GM12873 (cell line): ENCODE measurements around the gene ALDOB.
"Not testable (repeated sequence)": the region's sequence is repeated elsewhere in the genome, so short reads cannot be mapped to it uniquely, and the experiment has no call there.

ENCODE experiments used
- CTCF ChIP-seq: IDR thresholded peaks from 2 replicates; pipeline ENCODE4 v1.5.1; 2012; ENCODE audit warnings: low read depth, mild to moderate bottlenecking, moderate library complexity, low read length, control low read depth; ENCODE audit not compliant: insufficient read depth; ENCODE audit errors: missing control alignments

Gene ALDOB

DNA sequence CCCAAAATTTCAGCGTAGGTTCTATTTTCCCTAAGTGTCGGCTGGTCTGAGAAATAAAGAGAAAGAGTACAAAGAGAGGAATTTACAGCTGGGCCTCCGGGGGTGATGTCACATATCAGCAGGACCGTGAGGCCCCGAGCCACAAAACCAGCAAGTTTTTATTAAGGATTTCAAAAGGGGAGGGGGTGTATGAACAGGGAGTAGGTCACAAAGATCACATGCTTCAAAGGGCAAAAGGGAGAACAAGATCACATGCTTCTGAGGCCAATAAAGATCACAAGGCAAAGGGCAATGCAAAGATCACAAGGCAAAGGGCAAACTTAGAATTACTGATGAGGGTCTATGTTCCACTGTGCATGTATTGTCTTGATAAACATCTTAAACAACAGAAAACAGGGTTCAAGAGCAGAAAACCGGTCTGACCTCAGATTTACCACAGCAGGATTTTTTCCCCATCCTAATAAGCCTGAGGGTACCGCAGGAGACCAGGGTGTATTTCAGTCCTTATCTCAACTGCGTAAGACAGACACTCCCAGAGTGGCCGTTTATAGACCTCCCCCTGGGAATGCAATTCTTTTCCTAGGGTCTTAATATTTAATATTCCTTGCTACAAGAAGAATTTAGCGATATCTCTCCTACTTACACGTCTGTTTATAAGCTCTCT lies 50.6 kb downstream of the ALDOB start, which contains the start of gene BAAT:
BAAT (minus strand) TSS at position 134 of the 664 bp plus-strand sequence. CDS start 13,602 bp downstream, outside the sequence.
- TF ChIP-seq CTCF, result not testable (repeated sequence)

DNA sequence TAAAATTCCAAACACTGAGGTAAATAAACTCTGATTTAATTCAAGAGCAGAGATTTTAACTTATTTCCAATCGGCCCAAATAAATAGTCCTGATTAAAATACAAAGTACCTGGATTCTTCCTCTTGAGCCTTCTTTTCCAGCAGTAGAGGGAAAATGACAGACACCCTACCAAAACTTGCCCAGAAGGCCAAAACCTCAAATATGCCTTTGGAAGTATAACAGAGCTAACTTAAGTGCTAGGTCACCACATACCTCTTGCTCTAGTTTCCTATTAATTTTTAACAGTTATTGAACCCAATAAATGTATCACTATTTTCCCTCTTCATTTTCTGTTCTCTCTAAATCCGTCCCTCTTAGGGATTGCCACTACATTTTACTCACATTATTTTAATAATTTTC lies 52.2 kb downstream of the ALDOB start:
- TF ChIP-seq CTCF, result no peak

GRCh38 chr9:101381833-101382342 lies 53.7 kb downstream of the ALDOB start:
- no peak for TF ChIP-seq CTCF

DNA sequence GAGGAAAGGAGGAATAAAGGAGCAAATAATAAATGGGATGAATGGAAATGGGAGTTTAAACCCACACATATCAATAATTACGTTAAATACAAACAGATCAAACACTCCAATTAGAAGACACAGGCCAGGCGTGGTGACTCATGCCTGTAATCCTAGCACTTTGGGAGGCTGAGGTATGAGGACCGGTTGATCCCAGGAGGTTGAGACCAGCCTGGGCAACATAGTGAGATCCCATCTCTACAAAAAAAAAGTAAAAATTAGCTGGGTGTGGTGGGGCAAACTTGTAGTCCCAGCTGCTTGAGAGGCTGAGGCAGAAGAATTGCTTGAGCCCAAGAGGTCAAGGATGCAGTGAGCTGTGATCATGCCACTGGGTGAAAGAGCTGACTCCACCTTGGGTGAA lies 54.5 kb downstream of the ALDOB start:
- no peak for TF ChIP-seq CTCF

- no peak for TF ChIP-seq CTCF
Measured at GRCh38 chr9:101380295-101380694, 55.3 kb downstream of the ALDOB start.

DNA sequence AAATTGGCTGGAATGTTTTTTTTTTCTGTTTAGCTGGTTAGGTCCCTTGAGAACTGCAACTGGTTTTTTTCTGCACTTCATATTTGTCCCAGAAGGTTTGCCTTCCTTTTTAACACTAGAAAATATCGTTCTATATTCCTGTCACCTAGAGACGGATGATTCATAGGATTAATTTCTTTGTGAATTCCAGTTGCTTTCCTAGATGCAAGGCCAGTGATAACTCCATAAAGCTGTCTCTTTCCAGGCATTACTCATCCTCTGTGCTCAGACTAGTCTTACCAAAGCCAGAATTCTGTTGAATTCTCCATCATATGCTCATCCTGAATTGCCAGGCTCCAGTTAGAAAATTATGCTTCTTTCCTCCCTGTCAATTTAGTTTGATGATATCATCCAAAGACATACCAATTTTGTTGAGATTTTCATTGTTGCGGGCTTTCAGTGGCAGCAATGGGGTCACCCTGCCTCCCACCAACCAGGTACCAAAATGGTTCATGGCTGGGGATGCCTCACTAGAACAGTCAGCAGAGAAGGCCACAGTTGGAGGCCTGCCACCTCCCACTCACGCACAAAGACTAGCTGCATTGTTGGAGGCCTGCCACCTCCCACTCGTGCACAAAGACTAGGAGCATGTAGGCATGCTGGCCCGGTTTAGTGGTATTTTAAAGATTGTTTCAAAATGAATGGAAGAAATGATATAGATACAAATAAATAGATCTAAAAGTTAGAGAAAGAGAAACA lies 59.3 kb downstream of the ALDOB start:
- no peak for TF ChIP-seq CTCF

- TF ChIP-seq CTCF, result no peak
Measured at GRCh38 chr9:101375546-101375945, 60.0 kb downstream of the ALDOB start.
